Loucy (cell line): Measurements from ENCODE around the gene HTATIP2.
"Not testable (repeated sequence)": the region's sequence is repeated elsewhere in the genome, so short reads cannot be mapped to it uniquely, and the experiment has no call there.

Experiments
- H2AFZ ChIP-seq: fragments of 200-600 bp; sonication (generic); 2 replicates; pipeline ENCODE4 v1.6.0; 2016; ENCODE audit warnings: antibody characterized with exemption, mild to moderate bottlenecking, low read length, moderate library complexity
- H3F3A ChIP-seq: fragments of 200-600 bp; 2 replicates; pipeline ENCODE4 v1.6.0; 2016; ENCODE audit warnings: antibody characterized with exemption, low read depth, mild to moderate bottlenecking
- H3K27me3 ChIP-seq: fragments of 200-600 bp; sonication (generic); 2 replicates; pipeline ENCODE4 v1.6.1; 2014; ENCODE audit warnings: low read length, mild to moderate bottlenecking; ENCODE audit not compliant: insufficient read depth, poor library complexity, severe bottlenecking
- H3K36me3 ChIP-seq: fragments of 200-600 bp; sonication (generic); 2 replicates; pipeline ENCODE4 v1.6.1; 2016; ENCODE audit warnings: low read length; ENCODE audit not compliant: insufficient read depth
- H3K4me1 ChIP-seq: fragments of 200-600 bp; sonication (generic); 2 replicates; pipeline ENCODE4 v1.5.1; 2014; ENCODE audit warnings: low read length, mild to moderate bottlenecking; ENCODE audit not compliant: insufficient read depth, poor library complexity, severe bottlenecking
- H3K4me2 ChIP-seq: fragments of 200-600 bp; sonication (generic); 2 replicates; pipeline ENCODE4 v1.6.0; 2014; ENCODE audit warnings: antibody characterized with exemption, low read length, low read depth, mild to moderate bottlenecking; ENCODE audit not compliant: poor library complexity, severe bottlenecking
- H3K4me3 ChIP-seq: fragments of 200-600 bp; sonication (generic); 2 replicates; pipeline ENCODE4 v1.5.1; 2014; ENCODE audit warnings: low read length, mild to moderate bottlenecking, mixed read lengths; ENCODE audit not compliant: poor library complexity, severe bottlenecking
- H3K79me2 ChIP-seq: fragments of 200-600 bp; sonication (generic); 2 replicates; pipeline ENCODE4 v1.6.1; 2014; ENCODE audit warnings: low read length; ENCODE audit not compliant: insufficient read depth
- H3K9ac ChIP-seq: fragments of 200-600 bp; sonication (generic); 2 replicates; pipeline ENCODE4 v1.6.0; 2014; ENCODE audit warnings: mild to moderate bottlenecking, low read depth, low read length, moderate library complexity; ENCODE audit not compliant: poor library complexity, severe bottlenecking
- H3K9me2 ChIP-seq: fragments of 200-600 bp; sonication (generic); replicated peaks from 2 replicates; pipeline ENCODE4 v1.6.1; 2016; ENCODE audit warnings: low read depth, low read length, mixed read lengths
- H3K9me3 ChIP-seq: fragments of 200-600 bp; sonication (generic); 2 replicates; pipeline ENCODE4 v1.6.1; 2014; ENCODE audit warnings: mild to moderate bottlenecking, antibody characterized with exemption, low read length, low read depth; ENCODE audit not compliant: insufficient read depth
- H4K20me1 ChIP-seq: fragments of 200-600 bp; sonication (generic); 2 replicates; pipeline ENCODE4 v1.6.0; 2014; ENCODE audit warnings: antibody characterized with exemption, low read length, mild to moderate bottlenecking; ENCODE audit not compliant: insufficient read depth, poor library complexity, severe bottlenecking
- EZH2phosphoT487 ChIP-seq: fragments of 200-600 bp; IDR thresholded peaks from 2 replicates; pipeline ENCODE4 v1.6.1; 2018; ENCODE audit warnings: antibody characterized with exemption, mild to moderate bottlenecking, moderate library complexity, borderline replicate concordance
- TF ChIP-seq, protein P1 (sequence below): fragments of 200-600 bp; sonication (generic); conservative IDR thresholded peaks from 2 replicates; pipeline ENCODE4 v1.5.1; 2014; ENCODE audit warnings: mild to moderate bottlenecking, antibody characterized with exemption, low read length

The HTATIP2 gene

DNA sequence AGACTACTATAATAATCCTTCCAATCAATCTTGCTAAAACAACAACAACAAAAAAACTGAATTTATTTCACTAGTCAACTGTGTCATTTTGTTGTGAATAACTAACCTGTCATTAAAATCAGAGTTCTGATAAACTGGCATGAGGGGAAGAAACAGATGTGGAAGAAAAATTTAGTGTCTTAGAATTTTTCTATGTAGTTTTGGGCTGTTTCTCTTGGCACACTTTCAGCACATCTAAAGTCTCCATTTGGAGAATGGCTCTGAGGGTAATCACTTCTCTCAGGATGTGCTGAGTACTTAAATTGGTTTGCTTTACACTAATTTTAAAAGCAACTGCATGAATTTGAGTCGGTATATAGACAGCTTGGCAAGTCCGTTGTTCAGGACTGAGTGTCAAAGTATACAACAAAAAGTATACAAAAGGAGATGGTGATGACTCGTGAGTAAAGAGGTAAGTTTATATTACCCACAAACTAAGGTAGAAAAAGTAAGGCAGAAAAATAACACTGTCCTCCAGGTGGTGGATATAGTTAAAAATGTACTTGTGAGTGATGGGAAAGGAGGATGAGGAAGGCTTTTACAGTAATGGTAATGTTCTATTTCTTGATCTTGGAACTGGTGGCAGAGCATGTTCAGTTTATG lies 10.2 kb downstream of the HTATIP2 start:
- Histone ChIP-seq H3K4me3 (no peak overlapping the region), H3K4me1 (no peaks in the 10 kb centered on the region), H3K79me2 (no peaks in the 10 kb centered on the region), H3K9me3 (no peaks in the 10 kb centered on the region), H2AFZ (no peak overlapping the region), H4K20me1 (no peaks in the 10 kb centered on the region), H3K9me2 (no peaks in the 10 kb centered on the region), H3K27me3 (no peaks in the 10 kb centered on the region), H3K36me3 (no peaks in the 10 kb centered on the region), H3F3A (no peaks in the 10 kb centered on the region), H3K4me2 (no peak overlapping the region), H3K9ac (no peak overlapping the region)
- TF ChIP-seq, protein P1, sequence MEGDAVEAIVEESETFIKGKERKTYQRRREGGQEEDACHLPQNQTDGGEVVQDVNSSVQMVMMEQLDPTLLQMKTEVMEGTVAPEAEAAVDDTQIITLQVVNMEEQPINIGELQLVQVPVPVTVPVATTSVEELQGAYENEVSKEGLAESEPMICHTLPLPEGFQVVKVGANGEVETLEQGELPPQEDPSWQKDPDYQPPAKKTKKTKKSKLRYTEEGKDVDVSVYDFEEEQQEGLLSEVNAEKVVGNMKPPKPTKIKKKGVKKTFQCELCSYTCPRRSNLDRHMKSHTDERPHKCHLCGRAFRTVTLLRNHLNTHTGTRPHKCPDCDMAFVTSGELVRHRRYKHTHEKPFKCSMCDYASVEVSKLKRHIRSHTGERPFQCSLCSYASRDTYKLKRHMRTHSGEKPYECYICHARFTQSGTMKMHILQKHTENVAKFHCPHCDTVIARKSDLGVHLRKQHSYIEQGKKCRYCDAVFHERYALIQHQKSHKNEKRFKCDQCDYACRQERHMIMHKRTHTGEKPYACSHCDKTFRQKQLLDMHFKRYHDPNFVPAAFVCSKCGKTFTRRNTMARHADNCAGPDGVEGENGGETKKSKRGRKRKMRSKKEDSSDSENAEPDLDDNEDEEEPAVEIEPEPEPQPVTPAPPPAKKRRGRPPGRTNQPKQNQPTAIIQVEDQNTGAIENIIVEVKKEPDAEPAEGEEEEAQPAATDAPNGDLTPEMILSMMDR, result no peak
- no peak for TF ChIP-seq EZH2phosphoT487

- H3K4me3 ChIP-seq, result no peak overlapping the region
- H3K4me1 ChIP-seq, result no peaks in the 10 kb centered on the region
- no peaks in the 10 kb centered on the region for H3K79me2 ChIP-seq
- no peak overlapping the region for H3K9ac ChIP-seq
- TF ChIP-seq, protein P1, result no peak
- TF ChIP-seq EZH2phosphoT487, result no peak
- H3K9me3 ChIP-seq, result no peaks in the 10 kb centered on the region
- no peaks in the 10 kb centered on the region for H4K20me1 ChIP-seq
- no peak overlapping the region for H3K4me2 ChIP-seq
- no peaks in the 10 kb centered on the region for H3K9me2 ChIP-seq
- no peaks in the 10 kb centered on the region for H3K36me3 ChIP-seq
- no peaks in the 10 kb centered on the region for H3F3A ChIP-seq
- H3K27me3 ChIP-seq, result no peaks in the 10 kb centered on the region
- H2AFZ ChIP-seq, result no peak overlapping the region
These were observed 11.3 kb downstream of the HTATIP2 start for GRCh38 chr11:20374741-20375300.

DNA sequence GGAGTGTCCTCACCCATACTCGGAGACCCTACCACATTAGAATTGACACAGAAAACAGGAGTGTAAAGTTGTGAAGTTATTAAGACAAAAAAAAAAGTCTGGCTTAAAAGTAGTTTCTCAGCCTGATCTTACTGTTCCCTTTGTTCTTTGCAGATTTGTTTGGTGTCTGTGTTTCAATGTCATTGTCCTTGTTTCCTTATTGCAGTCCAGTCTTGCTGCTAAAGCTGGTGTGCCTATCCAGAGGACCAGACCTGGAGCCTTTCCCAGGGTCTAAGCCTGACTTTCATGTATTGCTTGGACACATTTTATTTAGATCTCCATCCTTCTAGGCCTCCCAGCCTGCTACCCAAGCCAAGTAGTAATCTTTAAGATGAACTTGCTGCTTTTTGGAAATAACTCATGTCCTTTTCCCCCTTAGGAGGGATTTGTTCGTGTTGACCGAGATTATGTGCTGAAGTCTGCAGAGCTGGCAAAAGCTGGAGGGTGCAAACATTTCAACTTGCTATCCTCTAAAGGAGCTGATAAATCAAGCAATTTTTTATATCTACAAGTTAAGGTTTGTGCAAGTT lies 12.7 kb downstream of the HTATIP2 start:
- Histone ChIP-seq H3K9ac (no peak overlapping the region), H3K4me3 (no peak overlapping the region), H3K4me2 (no peak overlapping the region), H3K4me1 (no peaks in the 10 kb centered on the region), H3K36me3 (no peaks in the 10 kb centered on the region), H3K9me2 (no peaks in the 10 kb centered on the region), H3K27me3 (no peaks in the 10 kb centered on the region), H3F3A (no peaks in the 10 kb centered on the region), H4K20me1 (no peaks in the 10 kb centered on the region), H2AFZ (no peak overlapping the region), H3K79me2 (no peaks in the 10 kb centered on the region), H3K9me3 (no peaks in the 10 kb centered on the region)
- no peak for TF ChIP-seq EZH2phosphoT487
- TF ChIP-seq, protein P1, result no peak

- Histone ChIP-seq H3K9ac (peak overlapping the region; percentile 87), H3K79me2 (peaks cover 21% of the 10 kb centered on the region), H3K4me1 (peaks cover 12% of the 10 kb centered on the region), H3K4me3 (peak overlapping the region; percentile 88), H3K4me2 (peak overlapping the region; percentile 83)
- H3K9me2 ChIP-seq, H2AFZ ChIP-seq, H3K9me3 ChIP-seq, H3F3A ChIP-seq, H3K27me3 ChIP-seq, H3K36me3 ChIP-seq, H4K20me1 ChIP-seq: not testable (repeated sequence)
These were observed 22.5 kb downstream of the HTATIP2 start for GRCh38 chr11:20385996-20386395.
